NCI-H526 treated with DMSO at 0.1 percent for 48 hours (cell line): ENCODE measurements around the gene ZNF219.
"Not testable (repeated sequence)": the region's sequence is repeated elsewhere in the genome, so short reads cannot be mapped to it uniquely, and the experiment has no call there.

Experiments used
- DNase-seq: peaks from one replicate; lab custom pipeline; 2025; lab: John Stamatoyannopoulos, UW

Gene ZNF219

GRCh38 chr14:21041676-21042433 lies 56.6 kb downstream of the ZNF219 start, which contains the start of gene RNASE7:
TSS of gene RNASE7 (plus strand) at chr14:21042362. CDS start at chr14:21042993, 631 bp downstream.
- no peak for DNase-seq

DNA sequence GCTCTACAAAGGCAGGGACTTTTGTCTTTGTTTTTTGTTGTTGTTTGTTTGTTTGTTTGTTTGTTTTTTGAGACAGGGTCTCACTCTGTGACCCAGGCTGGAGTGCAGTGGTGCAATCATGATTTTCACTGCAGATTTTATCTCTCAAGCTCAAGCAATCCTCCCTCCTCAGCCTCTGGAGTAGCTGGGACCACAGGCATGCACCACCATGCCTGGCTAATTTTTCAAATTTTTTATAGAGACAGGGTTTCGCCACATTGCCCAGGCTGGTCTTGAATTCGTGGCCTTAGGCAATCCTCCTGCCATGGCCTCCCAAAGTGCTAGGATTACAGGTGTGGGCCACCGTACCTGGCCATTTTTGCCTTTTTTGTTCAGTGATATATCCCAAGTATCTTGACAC lies 57.5 kb downstream of the ZNF219 start:
- not testable (repeated sequence) for DNase-seq

DNA sequence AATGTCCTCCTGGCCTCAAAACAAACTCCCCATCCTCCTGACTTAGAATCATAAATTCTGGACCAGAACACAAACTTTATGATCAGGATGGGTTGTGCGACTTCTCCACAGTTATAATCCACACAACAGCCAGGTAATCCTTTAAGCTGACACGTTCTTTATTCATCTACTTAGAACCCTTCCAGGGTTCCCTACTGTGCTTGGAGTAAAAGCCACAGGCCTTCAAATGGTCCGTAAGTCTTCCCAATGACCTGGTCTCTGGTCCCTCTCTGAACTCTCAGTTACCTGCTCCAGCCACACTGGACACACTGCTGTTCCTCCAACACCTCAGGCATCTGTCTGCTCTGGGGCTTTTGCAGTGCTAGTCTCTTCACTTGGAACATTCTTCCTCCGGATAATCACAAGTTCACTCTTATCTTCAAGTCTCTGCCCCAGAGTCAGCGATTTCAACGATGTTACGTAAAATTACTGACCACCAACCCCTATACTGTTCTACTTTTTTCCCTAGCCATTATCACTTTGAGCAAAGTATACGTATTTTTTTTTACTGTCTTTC lies 58.0 kb downstream of the ZNF219 start:
- no peak for DNase-seq
